Astrocyte of the cerebellum (primary cell): Measurements from ENCODE around the gene VPS26A.

Experiments
- DNase-seq: peaks from one replicate; pipeline ENCODE4 v3.0.0-alpha.2; 2011; ENCODE audit warnings: low read depth
- H3K4me3 ChIP-seq: 2 replicates; pipeline ENCODE4 v1.5.1; 2011; ENCODE audit warnings: mild to moderate bottlenecking, low read depth, low read length, moderate library complexity
- CTCF ChIP-seq: IDR thresholded peaks from 2 replicates; pipeline ENCODE4 v1.5.1; 2012; ENCODE audit warnings: low read length, low read depth, moderate library complexity, mild to moderate bottlenecking; ENCODE audit errors: missing control alignments
- in situ Hi-C: cut with HindIII; loops from 2 replicates; pipeline ENCODE4 v1.10.0; 2017; ENCODE audit warnings: low sequenced_read_pairs

The VPS26A gene

GRCh38 chr10:69102440-69102839 lies 21.5 kb upstream of the VPS26A start:
- H3K4me3 ChIP-seq: no peak overlapping the region
- no peak for DNase-seq
- in situ Hi-C loops: loop anchor here (5.0 kb wide), 1 partner anchor 35 kb away; no protein-coding TSS in a partner anchor
- TF ChIP-seq CTCF: no peak

GRCh38 chr10:69103784-69104183 lies 20.2 kb upstream of the VPS26A start:
- in situ Hi-C loops: loop anchor here (5.0 kb wide), 1 partner anchor 36 kb away; no protein-coding TSS in a partner anchor
- no peak for DNase-seq
- no peak for TF ChIP-seq CTCF
- H3K4me3 ChIP-seq: no peak overlapping the region

- in situ Hi-C loops: loop anchor here (5.0 kb wide), 1 partner anchor 38 kb away; no protein-coding TSS in a partner anchor
- DNase-seq: no peak
- no peak for TF ChIP-seq CTCF
- no peak overlapping the region for H3K4me3 ChIP-seq
Observed at GRCh38 chr10:69104994-69105790, 18.8 kb upstream of the VPS26A start.

GRCh38 chr10:69107176-69107490 lies 16.8 kb upstream of the VPS26A start:
- no peak for DNase-seq
- in situ Hi-C loops: no loop called here
- no peak for TF ChIP-seq CTCF
- no peak overlapping the region for H3K4me3 ChIP-seq

GRCh38 chr10:69107699-69108098 lies 16.3 kb upstream of the VPS26A start:
- H3K4me3 ChIP-seq: no peak overlapping the region
- TF ChIP-seq CTCF: no peak
- DNase-seq: no peak
- in situ Hi-C loops: no loop called here

- TF ChIP-seq CTCF: no peak
- H3K4me3 ChIP-seq: no peak overlapping the region
- in situ Hi-C loops: no loop called here
- DNase-seq: no peak
Observed at GRCh38 chr10:69119896-69120295, 4.1 kb upstream of the VPS26A start.
